SH-SY5Y (cell line): ENCODE data around the gene LIN9.
A peak's percentile ranks its signal among the peaks of the same experiment; 100 is the strongest.

Experiments used
- GATA2 ChIP-seq: IDR thresholded peaks from 2 replicates; pipeline ENCODE4 v1.6.1; 2011; ENCODE audit warnings: mild to moderate bottlenecking, low read depth, low read length
- GATA3 ChIP-seq: IDR thresholded peaks from 2 replicates; pipeline ENCODE4 v1.6.1; 2011; ENCODE audit warnings: low read depth, mild to moderate bottlenecking, low read length, moderate library complexity

LIN9 gene

DNA sequence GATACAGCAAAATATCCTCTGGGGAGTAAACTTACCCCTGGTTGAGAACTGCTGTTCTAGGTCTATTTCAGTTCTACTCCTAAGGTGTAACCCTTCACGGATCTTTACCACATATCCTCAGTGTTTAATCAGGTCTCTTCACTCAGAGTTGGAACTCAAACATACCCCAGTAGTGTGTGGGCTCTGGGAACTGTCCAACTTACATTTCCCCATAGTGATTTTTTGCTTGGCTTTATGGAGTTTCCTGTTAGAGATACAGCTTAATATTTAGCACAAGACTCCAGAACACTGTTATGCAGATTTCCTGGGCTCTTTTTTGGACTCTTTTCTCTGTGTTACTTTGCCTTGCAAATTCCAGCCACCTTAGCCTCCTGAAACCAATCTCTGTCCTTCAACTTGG, 26.7 kb upstream of the LIN9 start:
- TF ChIP-seq GATA3 (no peak), GATA2 (no peak)

DNA sequence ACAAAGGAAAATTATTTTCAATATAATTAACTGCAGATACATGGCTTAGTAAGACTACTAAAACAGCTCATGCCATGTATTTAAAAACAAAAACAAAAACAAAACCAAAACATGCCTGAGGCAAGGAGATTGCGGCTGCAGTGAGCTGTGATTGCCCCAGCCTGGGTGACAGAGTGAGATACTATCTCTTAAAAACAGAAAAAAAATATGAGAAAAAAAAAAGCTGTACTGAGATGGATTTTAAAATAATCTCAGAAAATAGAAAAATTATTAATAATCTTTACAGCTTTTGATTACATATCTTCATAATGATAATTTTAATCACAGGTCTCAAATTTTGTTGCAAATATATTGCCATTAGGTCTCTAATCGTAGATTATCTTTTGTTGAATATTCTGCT, 24.0 kb upstream of the LIN9 start:
- TF ChIP-seq GATA2: peak; percentile 81
- peak; percentile 86 for TF ChIP-seq GATA3

DNA sequence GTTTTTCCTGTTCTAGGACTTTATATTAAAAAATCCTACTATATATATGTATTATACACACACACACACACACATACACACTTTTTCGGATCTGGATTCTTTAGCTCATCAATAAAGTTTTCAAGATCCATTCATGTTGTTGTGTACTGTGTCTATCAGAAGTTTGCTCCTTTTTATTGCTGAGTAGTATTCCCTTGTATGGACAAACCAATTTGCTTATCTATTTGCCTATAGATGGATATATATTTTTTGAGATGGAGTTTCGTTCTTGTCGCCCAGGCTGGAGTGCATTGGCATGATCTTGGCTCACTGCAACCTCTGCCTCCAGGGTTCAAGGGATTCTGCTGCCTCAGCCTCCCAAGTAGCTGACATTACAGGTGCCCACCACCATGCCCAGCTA, 20.3 kb upstream of the LIN9 start:
- TF ChIP-seq GATA3: no peak
- TF ChIP-seq GATA2: no peak

DNA sequence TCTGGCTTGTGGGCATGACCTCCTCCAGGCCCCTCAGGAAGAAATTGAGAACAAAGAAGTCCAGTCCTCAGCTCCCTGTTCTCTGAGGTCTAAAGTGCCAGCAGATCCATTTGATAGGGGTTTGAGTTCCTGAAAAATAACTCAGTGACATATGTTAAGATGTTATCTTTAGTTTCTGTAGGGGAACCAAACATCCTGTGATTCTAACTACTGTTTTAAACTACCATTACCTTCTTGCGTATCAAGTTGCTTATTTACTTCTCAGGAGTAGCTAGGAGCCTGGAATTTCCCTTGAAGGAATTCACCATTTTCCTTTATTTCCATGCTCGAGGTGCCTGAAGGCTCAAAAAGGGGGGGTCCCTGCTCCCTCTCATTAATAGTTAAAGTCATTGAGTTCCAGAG, 18.8 kb upstream of the LIN9 start:
- TF ChIP-seq GATA3 (no peak; the same call in 1 of the 2 replicates), GATA2 (peak; percentile 52; the same call in 1 of the 2 replicates)

DNA sequence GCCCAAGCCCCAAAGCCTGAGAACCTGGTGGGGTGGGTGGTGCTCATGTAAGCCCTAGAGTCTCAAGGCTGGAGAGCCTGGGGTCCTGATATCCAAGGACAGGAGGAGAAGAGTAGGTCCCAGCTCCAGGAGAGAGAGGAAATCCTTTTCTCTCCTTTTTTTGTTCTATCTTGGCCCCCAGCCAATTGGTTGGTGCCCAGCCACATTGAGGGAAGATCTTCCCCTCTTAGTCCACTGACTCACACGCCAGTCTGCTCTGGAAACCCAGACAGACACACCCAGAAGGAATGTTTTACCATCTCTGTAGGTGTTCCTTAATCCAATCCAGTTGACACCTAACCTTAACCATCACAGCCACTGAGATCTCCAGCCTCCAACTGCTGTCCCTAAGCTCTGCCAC, 16.2 kb upstream of the LIN9 start:
- TF ChIP-seq GATA3 (no peak), GATA2 (no peak)

DNA sequence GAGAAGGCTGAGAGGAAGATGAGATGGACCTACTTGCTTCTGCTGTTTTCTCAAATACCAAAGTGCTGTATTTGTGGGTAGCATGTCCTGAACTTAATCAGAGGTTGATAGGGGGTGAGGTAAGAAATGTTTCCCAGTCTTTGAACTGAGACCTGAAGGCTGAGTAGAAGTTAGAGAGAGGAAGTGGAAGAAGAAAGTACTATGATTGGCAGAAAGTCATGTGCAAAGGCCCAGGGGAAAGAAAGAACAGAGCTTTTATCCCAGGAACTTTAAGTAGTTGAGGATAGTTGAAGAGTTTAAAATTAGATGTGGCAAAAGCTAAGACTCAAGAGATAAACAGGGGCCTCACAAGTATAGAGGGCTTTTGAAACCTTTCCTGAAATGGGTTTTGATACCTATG, 15.5 kb upstream of the LIN9 start:
- TF ChIP-seq GATA2 (no peak), GATA3 (no peak)

DNA sequence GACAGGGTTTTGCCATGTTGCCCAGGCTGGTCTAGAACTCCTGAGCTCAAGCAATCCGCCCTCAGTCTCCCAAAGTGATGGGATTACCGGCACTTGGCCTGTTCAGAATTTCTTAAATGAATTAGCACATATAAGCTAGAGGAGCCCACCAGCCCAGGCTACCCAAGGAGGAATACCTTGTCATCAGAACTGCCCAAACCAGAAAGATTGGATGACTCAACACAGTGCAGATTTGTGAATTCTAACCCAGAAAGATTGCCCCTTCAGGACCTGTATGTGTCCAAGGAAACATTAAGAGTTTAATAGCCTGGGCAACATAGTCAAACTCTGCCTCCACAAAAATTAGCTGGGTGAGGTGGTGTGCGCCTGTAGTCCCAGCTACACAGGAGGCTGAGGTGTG, 14.0 kb upstream of the LIN9 start:
- no peak for TF ChIP-seq GATA2
- TF ChIP-seq GATA3: no peak

DNA sequence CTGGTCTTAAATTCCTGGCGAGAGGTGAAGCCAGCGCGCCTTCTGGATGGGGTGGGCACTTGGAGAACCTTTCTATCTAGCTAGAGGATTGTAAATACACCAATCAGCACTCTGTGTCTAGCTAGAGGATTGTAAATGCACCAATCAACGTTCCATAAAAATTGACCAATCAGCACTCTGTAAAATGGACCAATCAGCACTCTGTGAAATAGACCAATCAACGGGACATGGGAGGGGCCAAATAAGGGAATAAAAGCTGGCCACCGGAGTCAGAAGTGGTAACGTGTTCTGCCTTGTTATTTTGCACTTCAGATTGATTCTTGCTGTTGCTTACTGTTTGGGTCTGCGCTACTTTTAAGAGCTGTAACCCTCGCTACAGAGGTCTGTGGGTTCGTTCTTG, 12.0 kb upstream of the LIN9 start:
- TF ChIP-seq GATA2 (no peak), GATA3 (no peak)

DNA sequence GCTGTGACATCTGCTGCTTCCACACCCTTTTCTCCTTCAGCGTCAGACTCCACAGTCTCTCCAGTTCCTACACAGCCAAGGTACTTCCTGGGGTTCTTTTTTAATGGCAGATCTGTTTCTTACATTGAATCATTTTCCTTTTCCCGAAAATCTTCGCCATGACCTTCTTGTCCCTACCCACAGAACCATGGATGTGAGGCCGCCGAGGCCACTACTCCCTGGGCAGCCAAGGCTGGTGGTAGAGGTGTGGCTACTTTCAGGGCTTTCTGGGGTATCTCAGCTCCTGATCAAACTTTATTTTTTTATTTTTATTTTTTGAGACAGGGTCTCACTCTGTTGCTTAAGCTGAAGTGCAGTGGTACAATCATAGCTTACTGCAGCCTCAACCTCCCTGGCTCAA, 9.5 kb upstream of the LIN9 start:
- no peak for TF ChIP-seq GATA3
- no peak for TF ChIP-seq GATA2

DNA sequence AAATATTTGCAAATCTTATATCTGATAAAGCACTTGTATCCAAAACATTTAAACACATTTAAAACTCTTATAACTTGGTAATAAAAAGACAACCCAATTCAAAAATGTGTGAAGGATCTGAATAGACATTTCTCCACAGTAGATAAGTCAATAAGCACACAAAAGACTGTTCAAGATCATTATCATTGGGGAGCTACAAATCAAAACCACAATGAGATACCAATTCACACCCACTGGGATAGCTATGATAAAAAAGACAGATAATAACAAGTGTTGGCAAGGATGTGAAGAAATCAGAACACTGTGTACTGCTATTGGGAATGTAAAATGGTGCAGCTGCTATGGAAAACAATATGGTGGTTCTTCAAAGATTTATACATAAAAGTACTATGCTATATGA, 5.1 kb upstream of the LIN9 start:
- TF ChIP-seq GATA3: no peak

DNA sequence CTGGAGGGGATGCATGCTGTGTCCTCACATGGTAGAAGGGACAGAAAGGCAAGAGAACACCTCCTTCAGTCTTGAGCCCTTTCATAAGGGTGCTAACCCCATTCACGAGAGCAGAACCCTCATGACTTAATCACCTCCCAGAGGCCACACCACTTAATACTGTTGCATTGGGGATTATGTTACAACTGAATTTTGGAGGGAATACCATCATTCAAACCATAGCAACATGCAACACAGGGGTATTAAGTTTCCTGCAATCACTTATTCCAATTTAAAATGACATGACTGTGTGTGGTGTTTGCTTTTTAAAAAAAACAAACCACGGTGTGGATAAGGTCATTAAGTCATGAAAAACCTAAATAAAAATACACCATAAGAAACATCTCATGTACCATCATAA, 3.1 kb upstream of the LIN9 start:
- TF ChIP-seq GATA3: no peak
- no peak for TF ChIP-seq GATA2

DNA sequence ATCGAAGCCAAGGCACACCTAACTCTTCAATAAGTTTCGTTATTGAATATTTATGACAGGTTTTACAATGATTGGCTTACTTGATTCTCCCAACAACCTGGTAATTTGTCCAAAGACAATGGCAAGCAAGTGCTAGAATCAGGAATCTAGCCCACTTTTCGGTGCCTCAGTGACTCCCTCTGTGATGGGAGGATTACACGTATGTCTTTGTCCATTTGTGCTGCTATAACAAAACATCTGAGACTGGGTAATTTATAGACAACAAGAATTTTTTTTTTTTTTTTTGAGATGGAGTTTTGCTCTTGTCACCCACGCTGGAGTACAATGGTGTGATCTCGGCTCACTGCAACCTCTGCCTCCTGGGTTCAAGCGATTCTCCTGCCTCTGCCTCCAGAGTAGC, 2.4 kb upstream of the LIN9 start:
- TF ChIP-seq GATA2: no peak
- no peak for TF ChIP-seq GATA3

DNA sequence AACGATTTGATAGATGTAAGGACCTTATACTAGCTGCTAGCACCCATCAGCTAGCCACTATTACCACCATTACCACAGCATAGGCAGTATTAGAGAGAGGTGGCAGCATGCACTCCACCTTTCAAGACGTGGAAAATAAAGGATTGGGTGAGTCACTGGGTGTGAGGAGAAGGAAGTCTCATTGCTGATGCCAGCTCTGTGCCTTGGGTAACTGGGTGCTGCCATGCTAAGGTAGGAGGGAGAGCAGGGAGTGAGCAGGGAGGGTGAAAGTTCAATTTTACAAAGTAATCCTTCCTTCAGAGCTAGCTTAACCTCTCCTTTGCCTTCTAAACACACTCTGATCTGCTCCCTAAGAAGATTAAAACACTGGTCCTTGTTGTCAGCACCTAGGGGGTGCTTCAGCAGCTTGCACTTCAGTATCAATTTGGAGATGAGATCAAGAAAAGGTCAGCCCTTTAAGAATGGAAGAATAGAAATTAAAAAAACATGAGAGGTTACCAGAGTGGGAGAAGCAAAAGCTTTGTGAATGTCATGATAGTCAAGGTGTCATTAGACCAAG, 1.8 kb upstream of the LIN9 start:
- no peak for TF ChIP-seq GATA2
- TF ChIP-seq GATA3: no peak

DNA sequence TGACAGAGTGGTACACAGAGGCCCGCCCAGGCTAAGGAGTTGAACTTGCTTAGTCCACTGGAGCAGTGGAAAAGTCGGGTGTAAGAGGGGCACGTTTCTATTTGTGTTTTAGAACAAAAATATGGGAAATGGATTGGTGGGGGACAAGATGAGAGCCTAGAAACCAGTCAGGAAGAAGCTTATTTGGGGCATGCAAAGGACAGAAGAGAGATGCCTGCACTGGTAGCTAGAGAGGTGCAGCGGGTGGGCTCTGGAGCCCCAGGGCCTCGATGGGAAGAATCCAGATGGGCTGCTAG, 1.2 kb upstream of the LIN9 start:
- no peak for TF ChIP-seq GATA3
- no peak for TF ChIP-seq GATA2

DNA sequence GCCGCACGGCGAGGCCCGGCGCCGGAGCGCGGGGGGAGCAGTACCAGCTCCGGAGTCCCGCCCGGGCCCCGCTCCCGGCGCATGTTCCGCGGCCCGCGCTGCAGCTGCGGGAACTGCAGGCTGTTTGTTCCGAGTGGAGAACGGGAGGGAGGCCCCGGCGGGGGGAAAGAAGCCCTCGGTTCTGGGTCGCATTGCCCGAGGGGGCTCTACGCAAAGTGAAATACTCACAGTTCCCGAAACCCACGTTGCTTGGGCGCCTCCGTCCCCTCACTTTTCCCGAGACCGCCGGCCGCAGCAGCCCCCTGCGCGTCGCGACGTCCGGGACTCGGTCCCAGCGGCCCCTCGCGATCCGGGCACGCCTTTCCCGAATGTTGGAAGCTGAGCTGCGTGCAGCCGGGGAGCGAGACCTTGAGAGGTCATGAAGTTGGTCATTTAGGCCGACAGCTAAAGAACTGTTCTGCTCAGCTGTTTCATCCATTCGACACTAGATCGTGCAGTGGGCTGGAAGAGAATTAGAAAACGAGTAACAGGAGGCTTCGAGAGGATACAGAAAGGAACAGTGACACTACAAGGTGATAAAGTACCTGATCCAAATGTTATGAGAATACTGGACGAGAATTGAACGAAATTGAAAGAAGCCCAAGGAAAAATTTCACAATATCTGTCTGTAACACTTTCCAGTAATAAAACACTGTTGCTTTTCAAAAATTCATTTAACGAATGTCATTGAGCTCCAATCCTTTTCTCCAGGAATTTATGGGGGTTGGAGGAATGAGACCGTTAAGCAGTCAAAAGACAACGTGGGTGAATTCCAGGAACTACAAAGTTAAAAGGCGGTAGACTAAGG, 657 bp upstream of the LIN9 start:
- TF ChIP-seq GATA3 (no peak), GATA2 (no peak)
